Gastroesophageal sphincter (tissue), 4 donors: ENCODE measurements around the gene CTNNA2. TPM values are rescaled to one million over a fixed set of nuclear protein-coding genes. Genes with fewer than 3 reads are reported as not detected.

Experiments used
- ATAC-seq: fragments of 150-250 bp; one replicate; pipeline ENCODE4 v1.9.1; 2016; ENCODE audit warnings: mild to moderate bottlenecking, moderate library complexity
- H3K27ac ChIP-seq, 4 donors: fragments of 200-600 bp; sonication (generic) in 3 of 4; 1 replicate in 3 of 4; 2 replicates in 1 of 4; pipeline ENCODE4 v1.5.1; 2016 to 2019
- H3K27me3 ChIP-seq: fragments of 200-600 bp; sonication (generic); one replicate; pipeline ENCODE4 v1.5.1; 2019
- H3K36me3 ChIP-seq, 2 donors: fragments of 200-600 bp; sonication (generic); one replicate each; pipeline ENCODE4 v1.5.1; 2019; ENCODE audit warnings: control low read depth in 1 of 2
- H3K4me1 ChIP-seq, 3 donors: fragments of 200-600 bp; sonication (generic); 1 replicate in 2 of 3; 2 replicates in 1 of 3; pipeline ENCODE4 v1.5.1; 2016 to 2019; ENCODE audit warnings: control low read depth in 2 of 3
- H3K4me3 ChIP-seq, 2 donors: fragments of 200-600 bp; sonication (generic); one replicate each; pipeline ENCODE4 v1.5.1; 2019; ENCODE audit warnings: mild to moderate bottlenecking in 1 of 2, moderate library complexity in 1 of 2
- H3K9me3 ChIP-seq, 3 donors: fragments of 200-600 bp; sonication (generic); one replicate each; pipeline ENCODE4 v1.5.1; 2017 to 2019; ENCODE audit warnings: control low read depth in 2 of 3
- CTCF ChIP-seq, 4 experiments: fragments of 200-600 bp in 2 of 4; fragments of 450-650 bp in 2 of 4; sonication (generic) in 1 of 4; IDR thresholded peaks; one replicate each; pipeline ENCODE4 v1.5.1; 2017 to 2019; ENCODE audit warnings: antibody characterized with exemption in 4 of 4, mild to moderate bottlenecking in 2 of 4, moderate library complexity in 2 of 4
- EP300 ChIP-seq: sonication (generic); formaldehyde crosslinking; IDR thresholded peaks from one replicate; pipeline ENCODE4 v1.6.1; 2017; ENCODE audit warnings: antibody characterized with exemption, mild to moderate bottlenecking
- POLR2A ChIP-seq, 2 donors: fragments of 450-650 bp; IDR thresholded peaks; one replicate each; pipeline ENCODE4 v1.6.1; 2017; ENCODE audit warnings: antibody characterized with exemption in 2 of 2, mild to moderate bottlenecking in 2 of 2, moderate library complexity in 1 of 2
- POLR2AphosphoS5 ChIP-seq: sonication (generic); formaldehyde crosslinking; IDR thresholded peaks from one replicate; pipeline ENCODE4 v1.6.1; 2017; ENCODE audit warnings: antibody characterized with exemption
- WGBS, 2 donors: methylation state at CpG; one replicate each; pipeline ENCODE4 v1.1.5; 2018; ENCODE audit warnings: low coverage in 1 of 2; 5-methylcytosine and 5-hydroxymethylcytosine counted together
- total RNA-seq, 4 donors: library from RNA; depleted of rRNA; stranded (reverse); fragments of >200 nt; gene quantifications; one replicate each; pipeline ENCODE4 v1.1.0, GENCODE V29; 2016

Gene CTNNA2
- total RNA-seq, 4 donors from 2014 or later = 0.15 to 4.2 (median 0.68) TPM

GRCh38 chr2:79909521-79909920 lies 396.7 kb downstream of the CTNNA2 start:
- no peaks in the 10 kb centered on the region for H3K27me3 ChIP-seq
- no peaks in the 10 kb centered on the region for H3K9me3 ChIP-seq
- no peak for TF ChIP-seq POLR2A (IDR thresholded peaks at IDR 0.05)
- no peak for TF ChIP-seq POLR2AphosphoS5
- no peak for TF ChIP-seq EP300
- TF ChIP-seq CTCF (IDR thresholded peaks at IDR 0.05) = no peak
- no peak overlapping the region for H3K4me3 ChIP-seq
- H3K36me3 ChIP-seq = no peaks in the 10 kb centered on the region
- no peak for ATAC-seq
- no peaks in the 10 kb centered on the region for H3K4me1 ChIP-seq
- WGBS, 2 donors = 80 to 85% methylated on average over 1 to 15 of the region's 22 CpGs
- no peak overlapping the region for H3K27ac ChIP-seq

- no peaks in the 10 kb centered on the region for H3K27me3 ChIP-seq
- ATAC-seq = no peak
- 75% methylated on average over 1 of the region's 1 CpG; no CpG with 5 or more reads in 1 of the 2 donors for WGBS, 2 donors
- TF ChIP-seq POLR2A (IDR thresholded peaks at IDR 0.05) (no peak), CTCF (IDR thresholded peaks at IDR 0.05) (no peak)
- H3K36me3 ChIP-seq = no peaks in the 10 kb centered on the region
- H3K4me3 ChIP-seq = no peak overlapping the region
- no peaks in the 10 kb centered on the region for H3K9me3 ChIP-seq
- H3K4me1 ChIP-seq = no peaks in the 10 kb centered on the region
- H3K27ac ChIP-seq = no peak overlapping the region
Observed at GRCh38 chr2:79910643-79911042, 397.8 kb downstream of the CTNNA2 start.

GRCh38 chr2:79915455-79915854 lies 402.6 kb downstream of the CTNNA2 start:
- TF ChIP-seq CTCF (IDR thresholded peaks at IDR 0.05) = no peak
- no peak for TF ChIP-seq EP300
- TF ChIP-seq POLR2A (IDR thresholded peaks at IDR 0.05) = no peak
- no peak for TF ChIP-seq POLR2AphosphoS5
- no peak for ATAC-seq
- Histone ChIP-seq H3K27ac (no peak overlapping the region), H3K4me3 (no peak overlapping the region), H3K27me3 (no peaks in the 10 kb centered on the region), H3K9me3 (no peaks in the 10 kb centered on the region), H3K4me1 (no peaks in the 10 kb centered on the region), H3K36me3 (no peaks in the 10 kb centered on the region)
- WGBS, 2 donors = 59 to 63% methylated on average over 4 of the region's 4 CpGs

DNA sequence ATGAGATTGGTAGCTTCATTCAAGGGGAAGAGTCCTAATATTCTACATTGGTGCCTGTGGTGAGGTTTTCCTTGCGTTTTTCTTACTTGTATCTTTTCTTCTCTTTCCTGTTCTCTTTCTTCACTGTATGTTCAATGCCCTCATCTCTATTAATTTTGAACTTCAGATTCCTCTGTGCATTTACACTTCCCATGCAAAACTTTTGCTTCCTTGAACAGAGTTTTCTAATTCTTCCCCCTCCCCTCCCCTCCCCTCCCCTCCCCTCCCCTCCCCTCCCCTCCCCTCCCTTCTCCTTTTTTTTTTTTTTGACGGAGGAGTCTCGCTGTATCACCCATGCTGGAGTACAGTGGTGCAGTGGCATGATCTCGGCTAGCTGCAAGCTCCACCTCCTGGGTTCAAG lies 403.4 kb downstream of the CTNNA2 start:
- Histone ChIP-seq H3K4me1 (no peaks in the 10 kb centered on the region), H3K27ac (no peak overlapping the region), H3K9me3 (no peaks in the 10 kb centered on the region), H3K4me3 (no peak overlapping the region), H3K36me3 (no peaks in the 10 kb centered on the region), H3K27me3 (no peaks in the 10 kb centered on the region)
- ATAC-seq = no peak
- TF ChIP-seq CTCF (IDR thresholded peaks at IDR 0.05) (no peak), POLR2A (IDR thresholded peaks at IDR 0.05) (no peak), POLR2AphosphoS5 (no peak), EP300 (no peak)
- WGBS, 2 donors = 75 to 82% methylated on average over 1 to 2 of the region's 4 CpGs

DNA sequence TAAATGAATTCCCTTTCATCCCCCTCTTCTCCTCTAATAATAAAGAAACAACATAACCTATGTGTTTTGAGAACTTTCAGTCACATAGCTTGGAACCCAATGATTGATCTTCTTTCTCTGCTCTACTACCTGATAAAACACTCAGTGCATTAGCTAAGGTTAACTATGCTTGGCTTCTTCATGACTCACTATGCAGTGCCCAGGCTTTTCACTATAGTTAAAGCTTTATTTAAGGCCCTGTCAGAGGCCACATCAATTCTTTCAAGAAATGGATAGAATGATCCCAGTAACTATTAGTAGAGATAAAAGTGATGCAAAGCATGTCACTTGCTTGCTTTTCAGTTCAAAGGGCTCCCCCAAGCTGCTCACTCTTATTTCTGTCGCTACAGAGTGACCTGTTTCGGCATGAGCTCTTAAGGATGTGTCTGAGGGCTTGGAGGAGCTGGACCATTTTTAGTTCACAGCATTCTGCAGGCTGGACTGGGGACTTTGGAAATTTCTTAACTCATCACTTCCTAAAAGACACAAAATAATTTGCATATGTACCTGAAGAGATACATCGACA lies 407.7 kb downstream of the CTNNA2 start:
- ATAC-seq = no peak
- Histone ChIP-seq H3K9me3 (no peaks in the 10 kb centered on the region), H3K4me3 (no peak overlapping the region), H3K27ac (no peak overlapping the region), H3K4me1 (no peaks in the 10 kb centered on the region), H3K36me3 (no peaks in the 10 kb centered on the region), H3K27me3 (no peaks in the 10 kb centered on the region)
- 38 to 54% methylated on average over 2 to 3 of the region's 3 CpGs for WGBS, 2 donors
- TF ChIP-seq CTCF (IDR thresholded peaks at IDR 0.05) (no peak), POLR2A (IDR thresholded peaks at IDR 0.05) (no peak), POLR2AphosphoS5 (no peak), EP300 (no peak)
